ENCODE measurements around the gene DDX3Y. TPM values are rescaled to one million over a fixed set of nuclear protein-coding genes. Genes with fewer than 3 reads are reported as not detected.

Gene DDX3Y
- polyA plus RNA-seq: 10 to 100 TPM in 3 of 4 donors, not detected in 1; 18.1 to 80.8 (median 24.4) TPM
- long read RNA-seq, donor 1, full-length matches to known transcripts: 11 of 37 reads
- long read RNA-seq, donor 1, partial matches to known transcripts: 26 of 37 reads
- long read RNA-seq, donor 1, other reads (novel, unspliced or antisense): 0 of 37 reads
- long read RNA-seq, donor 2: 0 reads
- long read RNA-seq, donor 3: 0 reads
- long read RNA-seq, donor 4: 0 reads
- long read RNA-seq, donor 5: 0 reads
- long read RNA-seq, donor 6: 0 reads
- long read RNA-seq, donor 7, partial matches to known transcripts: 17 of 17 reads
- long read RNA-seq, donor 7, other reads (novel, unspliced or antisense): 0 of 17 reads
- long read RNA-seq, donor 8, partial matches to known transcripts: 0 of 1 reads
- long read RNA-seq, donor 8, other reads (novel, unspliced or antisense): 0 of 1 reads
- long read RNA-seq, donor 9: 0 reads
- long read RNA-seq, donor 10: 0 reads

- DNase-seq: peak; percentile 87 to 93
- H3K27ac ChIP-seq (ENCODE audit: low read depth in 1 of 3, low read length in 2 of 3): peak within 1 kb of the TSS in 2 of 3 donors; percentile 97 to 99
- H3K27me3 ChIP-seq (ENCODE audit: control insufficient read depth in 3 of 3, insufficient read depth in 3 of 3, low read length in 3 of 3): no peaks in the 10 kb centered on the region
- H3K36me3 ChIP-seq (ENCODE audit: control insufficient read depth in 3 of 3, insufficient read depth in 2 of 3, low read depth in 1 of 3, low read length in 3 of 3): no peaks in the 10 kb centered on the region
- 0 to 9% methylated on average over 40 to 54 of the region's 54 CpGs; no CpG with 5 or more reads in 1 of the 3 donors for WGBS, 3 donors
- no peaks in the 10 kb centered on the region for H3K4me1 ChIP-seq (ENCODE audit: control insufficient read depth in 3 of 3, insufficient read depth in 2 of 3, low read depth in 1 of 3, low read length in 2 of 3)
- H3K4me3 ChIP-seq (ENCODE audit: low read depth in 1 of 3, low read length in 3 of 3): peak within 1 kb of the TSS in 2 of 3 donors; percentile 42 to 90
- H3K9me3 ChIP-seq (ENCODE audit: control insufficient read depth in 2 of 2, insufficient read depth in 1 of 2, low read depth in 1 of 2, low read length in 1 of 2): peaks cover 0 to 3% of the 10 kb centered on the region in 2 donors
- FAIRE-seq: no peak
These were observed at the start of gene DDX3Y for GRCh38 chrY:12904618-12905516. Gene DDX3Y, plus strand, starts transcription at chrY:12904868. Its CDS starts 69 bp downstream, at chrY:12904937.

GRCh38 chrY:12855791-12856275 is 48.8 kb upstream of the DDX3Y start:
- peaks cover 0 to 4% (median 0%) of the 10 kb centered on the region in 3 donors for H3K36me3 ChIP-seq (ENCODE audit: control insufficient read depth in 3 of 3, insufficient read depth in 2 of 3, low read depth in 1 of 3, low read length in 3 of 3)
- no peaks in the 10 kb centered on the region for H3K4me1 ChIP-seq (ENCODE audit: control insufficient read depth in 3 of 3, insufficient read depth in 2 of 3, low read depth in 1 of 3, low read length in 2 of 3)
- no peak overlapping the region for H3K4me3 ChIP-seq (ENCODE audit: low read depth in 1 of 3, low read length in 3 of 3)
- no peaks in the 10 kb centered on the region for H3K9me3 ChIP-seq (ENCODE audit: control insufficient read depth in 2 of 2, insufficient read depth in 1 of 2, low read depth in 1 of 2, low read length in 1 of 2)
- DNase-seq (no peak), FAIRE-seq (no peak)
- no peaks in the 10 kb centered on the region for H3K27me3 ChIP-seq (ENCODE audit: control insufficient read depth in 3 of 3, insufficient read depth in 3 of 3, low read length in 3 of 3)
- no peak overlapping the region for H3K27ac ChIP-seq (ENCODE audit: low read depth in 1 of 3, low read length in 2 of 3)

DNA sequence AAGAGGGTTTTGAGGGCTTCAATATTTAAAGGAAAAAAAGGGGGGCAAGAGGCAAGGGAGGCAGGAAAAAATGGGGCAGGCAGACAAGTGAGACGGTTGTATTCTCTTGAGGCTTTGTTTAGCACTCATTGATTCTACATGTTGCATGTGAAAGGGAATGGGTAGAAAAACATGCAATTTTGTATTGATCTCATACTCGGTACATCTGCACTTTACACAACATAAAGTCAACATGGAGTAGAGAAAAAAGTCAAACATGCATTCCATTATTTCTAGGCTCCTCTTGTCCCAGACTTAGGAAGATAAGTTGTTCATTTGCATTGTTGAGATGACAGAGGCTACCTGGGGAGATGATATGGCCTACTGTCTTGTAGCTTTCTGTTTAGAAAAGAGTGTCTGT is 36.7 kb upstream of the DDX3Y start:
- 85 to 92% methylated on average over 2 of the region's 2 CpGs; no CpG with 5 or more reads in 1 of the 3 donors for WGBS, 3 donors
- H3K9me3 ChIP-seq (ENCODE audit: control insufficient read depth in 2 of 2, insufficient read depth in 1 of 2, low read depth in 1 of 2, low read length in 1 of 2): no peaks in the 10 kb centered on the region
- no peaks in the 10 kb centered on the region for H3K36me3 ChIP-seq (ENCODE audit: control insufficient read depth in 3 of 3, insufficient read depth in 2 of 3, low read depth in 1 of 3, low read length in 3 of 3)
- no peaks in the 10 kb centered on the region for H3K4me1 ChIP-seq (ENCODE audit: control insufficient read depth in 3 of 3, insufficient read depth in 2 of 3, low read depth in 1 of 3, low read length in 2 of 3)
- H3K27me3 ChIP-seq (ENCODE audit: control insufficient read depth in 3 of 3, insufficient read depth in 3 of 3, low read length in 3 of 3): no peaks in the 10 kb centered on the region
- H3K27ac ChIP-seq (ENCODE audit: low read depth in 1 of 3, low read length in 2 of 3): no peak overlapping the region
- DNase-seq: no peak
- no peak overlapping the region for H3K4me3 ChIP-seq (ENCODE audit: low read depth in 1 of 3, low read length in 3 of 3)
- FAIRE-seq: no peak

DNA sequence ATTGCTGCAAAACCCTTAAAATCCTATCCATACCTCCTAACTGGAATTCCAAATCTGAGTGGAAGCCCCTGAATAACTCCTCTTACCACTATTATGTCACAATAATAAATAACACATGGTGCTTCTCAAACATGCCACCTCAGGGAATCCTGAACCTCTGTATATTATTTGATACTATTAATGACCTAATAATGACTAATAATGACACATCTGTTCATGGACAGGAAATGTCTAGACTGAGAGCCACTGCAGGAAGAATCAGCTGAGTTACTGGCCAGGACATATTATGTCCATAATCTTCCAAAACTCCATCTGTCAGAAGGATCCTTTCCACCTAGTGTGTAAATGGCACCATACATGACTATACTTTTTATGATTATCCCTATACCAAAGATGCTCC is 7.7 kb upstream of the DDX3Y start:
- FAIRE-seq: no peak

DNA sequence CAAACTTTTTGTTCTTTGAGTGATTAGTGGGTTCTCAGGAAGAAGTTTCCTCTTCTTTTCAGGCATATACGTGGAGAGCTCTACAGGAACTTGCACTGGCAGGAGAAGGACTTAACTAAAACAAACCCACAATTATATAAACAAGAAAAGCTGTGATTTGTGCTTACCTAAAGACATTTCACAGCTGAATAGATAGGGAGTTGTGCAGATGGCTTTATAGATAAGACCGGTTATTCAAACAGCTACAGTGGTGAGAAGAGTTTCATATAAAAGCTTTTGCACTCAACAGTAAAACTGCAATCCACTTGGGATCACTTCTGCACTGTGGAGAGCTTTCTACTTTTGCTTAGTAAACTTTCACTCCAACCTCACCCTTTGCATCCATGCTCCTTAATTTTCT is 6.1 kb upstream of the DDX3Y start:
- peak in 1 of 2 donors; percentile 1 for DNase-seq
- Histone ChIP-seq H3K9me3 (ENCODE audit: control insufficient read depth in 2 of 2, insufficient read depth in 1 of 2, low read depth in 1 of 2, low read length in 1 of 2) (no peaks in the 10 kb centered on the region), H3K27me3 (ENCODE audit: control insufficient read depth in 3 of 3, insufficient read depth in 3 of 3, low read length in 3 of 3) (no peaks in the 10 kb centered on the region), H3K4me1 (ENCODE audit: control insufficient read depth in 3 of 3, insufficient read depth in 2 of 3, low read depth in 1 of 3, low read length in 2 of 3) (no peaks in the 10 kb centered on the region), H3K36me3 (ENCODE audit: control insufficient read depth in 3 of 3, insufficient read depth in 2 of 3, low read depth in 1 of 3, low read length in 3 of 3) (no peaks in the 10 kb centered on the region), H3K27ac (ENCODE audit: low read depth in 1 of 3, low read length in 2 of 3) (no peak overlapping the region), H3K4me3 (ENCODE audit: low read depth in 1 of 3, low read length in 3 of 3) (no peak overlapping the region)
- WGBS, 3 donors: 10 to 13% methylated on average over 2 of the region's 2 CpGs; no CpG with 5 or more reads in 1 of the 3 donors
- FAIRE-seq: no peak

More for the DNA sequence above, 7.7 kb upstream of the DDX3Y start:
- Histone ChIP-seq H3K4me3 (ENCODE audit: low read depth in 1 of 3, low read length in 3 of 3) (no peak overlapping the region), H3K4me1 (ENCODE audit: control insufficient read depth in 3 of 3, insufficient read depth in 2 of 3, low read depth in 1 of 3, low read length in 2 of 3) (no peaks in the 10 kb centered on the region), H3K27me3 (ENCODE audit: control insufficient read depth in 3 of 3, insufficient read depth in 3 of 3, low read length in 3 of 3) (no peaks in the 10 kb centered on the region), H3K36me3 (ENCODE audit: control insufficient read depth in 3 of 3, insufficient read depth in 2 of 3, low read depth in 1 of 3, low read length in 3 of 3) (no peaks in the 10 kb centered on the region), H3K27ac (ENCODE audit: low read depth in 1 of 3, low read length in 2 of 3) (no peak overlapping the region), H3K9me3 (ENCODE audit: control insufficient read depth in 2 of 2, insufficient read depth in 1 of 2, low read depth in 1 of 2, low read length in 1 of 2) (peaks cover 0 to 2% of the 10 kb centered on the region in 2 donors)
- DNase-seq: no peak

GRCh38 chrY:12905517-12905872 is 827 bp downstream of the DDX3Y start:
- Histone ChIP-seq H3K4me3 (ENCODE audit: low read depth in 1 of 3, low read length in 3 of 3) (peak overlapping the region in 2 of 3 donors; percentile 42 to 90), H3K9me3 (ENCODE audit: control insufficient read depth in 2 of 2, insufficient read depth in 1 of 2, low read depth in 1 of 2, low read length in 1 of 2) (peaks cover 0 to 3% of the 10 kb centered on the region in 2 donors), H3K27me3 (ENCODE audit: control insufficient read depth in 3 of 3, insufficient read depth in 3 of 3, low read length in 3 of 3) (no peaks in the 10 kb centered on the region), H3K27ac (ENCODE audit: low read depth in 1 of 3, low read length in 2 of 3) (peak overlapping the region in 2 of 3 donors; percentile 97 to 99), H3K36me3 (ENCODE audit: control insufficient read depth in 3 of 3, insufficient read depth in 2 of 3, low read depth in 1 of 3, low read length in 3 of 3) (no peaks in the 10 kb centered on the region), H3K4me1 (ENCODE audit: control insufficient read depth in 3 of 3, insufficient read depth in 2 of 3, low read depth in 1 of 3, low read length in 2 of 3) (no peaks in the 10 kb centered on the region)
- WGBS, 3 donors: 0 to 1% methylated on average over 16 to 19 of the region's 19 CpGs; no CpG with 5 or more reads in 1 of the 3 donors
- peak; percentile 72 to 83 for DNase-seq
- no peak for FAIRE-seq

GRCh38 chrY:12905895-12906294 is 1.2 kb downstream of the DDX3Y start:
- DNase-seq (no peak), FAIRE-seq (no peak)
- H3K36me3 ChIP-seq (ENCODE audit: control insufficient read depth in 3 of 3, insufficient read depth in 2 of 3, low read depth in 1 of 3, low read length in 3 of 3): no peaks in the 10 kb centered on the region
- peaks cover 0 to 3% of the 10 kb centered on the region in 2 donors for H3K9me3 ChIP-seq (ENCODE audit: control insufficient read depth in 2 of 2, insufficient read depth in 1 of 2, low read depth in 1 of 2, low read length in 1 of 2)
- peak overlapping the region in 2 of 3 donors; percentile 97 to 99 for H3K27ac ChIP-seq (ENCODE audit: low read depth in 1 of 3, low read length in 2 of 3)
- H3K4me3 ChIP-seq (ENCODE audit: low read depth in 1 of 3, low read length in 3 of 3): peak overlapping the region in 2 of 3 donors; percentile 42 to 90
- H3K27me3 ChIP-seq (ENCODE audit: control insufficient read depth in 3 of 3, insufficient read depth in 3 of 3, low read length in 3 of 3): no peaks in the 10 kb centered on the region
- 1 to 6% methylated on average over 15 of the region's 15 CpGs; no CpG with 5 or more reads in 1 of the 3 donors for WGBS, 3 donors
- no peaks in the 10 kb centered on the region for H3K4me1 ChIP-seq (ENCODE audit: control insufficient read depth in 3 of 3, insufficient read depth in 2 of 3, low read depth in 1 of 3, low read length in 2 of 3)

DNA sequence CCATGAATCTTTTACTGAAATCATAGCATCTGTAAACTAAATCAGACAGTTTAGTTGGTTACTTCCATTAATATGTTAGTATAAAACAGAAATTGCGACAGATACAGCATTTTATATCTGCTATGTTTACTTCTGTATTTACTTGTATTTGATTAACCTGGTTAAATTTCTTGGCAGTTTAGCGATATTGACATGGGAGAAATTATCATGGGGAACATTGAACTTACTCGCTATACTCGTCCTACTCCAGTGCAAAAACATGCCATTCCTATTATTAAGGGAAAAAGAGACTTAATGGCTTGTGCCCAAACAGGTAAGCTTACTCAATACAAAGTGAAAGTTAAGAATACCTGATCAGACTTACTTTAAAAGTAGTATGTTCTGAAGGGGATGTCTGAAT is 8.9 kb downstream of the DDX3Y start:
- FAIRE-seq: no peak
- Histone ChIP-seq H3K9me3 (ENCODE audit: control insufficient read depth in 2 of 2, insufficient read depth in 1 of 2, low read depth in 1 of 2, low read length in 1 of 2) (no peaks in the 10 kb centered on the region), H3K27me3 (ENCODE audit: control insufficient read depth in 3 of 3, insufficient read depth in 3 of 3, low read length in 3 of 3) (no peaks in the 10 kb centered on the region), H3K4me3 (ENCODE audit: low read depth in 1 of 3, low read length in 3 of 3) (no peak overlapping the region), H3K27ac (ENCODE audit: low read depth in 1 of 3, low read length in 2 of 3) (no peak overlapping the region), H3K4me1 (ENCODE audit: control insufficient read depth in 3 of 3, insufficient read depth in 2 of 3, low read depth in 1 of 3, low read length in 2 of 3) (no peaks in the 10 kb centered on the region), H3K36me3 (ENCODE audit: control insufficient read depth in 3 of 3, insufficient read depth in 2 of 3, low read depth in 1 of 3, low read length in 3 of 3) (peaks cover 0 to 9% (median 0%) of the 10 kb centered on the region in 3 donors)
- 93 to 97% methylated on average over 4 of the region's 4 CpGs; no CpG with 5 or more reads in 1 of the 3 donors for WGBS, 3 donors
- DNase-seq: no peak

Data from small intestine (tissue), 16 donors.